ENCODE results near the gene RC3H1. TPM values are rescaled to one million over a fixed set of nuclear protein-coding genes. Genes with fewer than 3 reads are reported as not detected.

The RC3H1 gene
- total and polyA plus RNA-seq, 2 of the 8 experiments (the other 6 are each of a cell fraction or from before 2014, with no cell fraction given): 7.4 to 32.2 TPM

GRCh38 chr1:174052621-174053020, 30.5 kb upstream of the RC3H1 start (continued):
- TF ChIP-seq CHD7 (IDR thresholded peaks at IDR 0.05; ENCODE audit: insufficient replicate concordance, low read length): no peak
- TF ChIP-seq PHF8 (conservative IDR thresholded peaks at IDR 0.05; ENCODE audit: low read depth, low read length): no peak
- TF ChIP-seq GTF2F1 (IDR thresholded peaks at IDR 0.05; ENCODE audit: borderline replicate concordance, low read depth, low read length): no peak
- TF ChIP-seq HDAC2 (IDR thresholded peaks at IDR 0.05; ENCODE audit: borderline replicate concordance in 1 of 2, low read depth in 2 of 2, low read length in 2 of 2): no peak
- no peak for TF ChIP-seq CBX5 (IDR thresholded peaks at IDR 0.05; ENCODE audit: low read depth, low read length)
- TF ChIP-seq RNF2 (IDR thresholded peaks at IDR 0.05; ENCODE audit: borderline replicate concordance, low read depth, low read length, missing control alignments, poor library complexity, severe bottlenecking): no peak
- TF ChIP-seq, protein P1, sequence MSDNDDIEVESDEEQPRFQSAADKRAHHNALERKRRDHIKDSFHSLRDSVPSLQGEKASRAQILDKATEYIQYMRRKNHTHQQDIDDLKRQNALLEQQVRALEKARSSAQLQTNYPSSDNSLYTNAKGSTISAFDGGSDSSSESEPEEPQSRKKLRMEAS (IDR thresholded peaks at IDR 0.05): no peak
- no peak for TF ChIP-seq CHD2 (IDR thresholded peaks at IDR 0.05; ENCODE audit: low read length)
- TF ChIP-seq, protein P2, sequence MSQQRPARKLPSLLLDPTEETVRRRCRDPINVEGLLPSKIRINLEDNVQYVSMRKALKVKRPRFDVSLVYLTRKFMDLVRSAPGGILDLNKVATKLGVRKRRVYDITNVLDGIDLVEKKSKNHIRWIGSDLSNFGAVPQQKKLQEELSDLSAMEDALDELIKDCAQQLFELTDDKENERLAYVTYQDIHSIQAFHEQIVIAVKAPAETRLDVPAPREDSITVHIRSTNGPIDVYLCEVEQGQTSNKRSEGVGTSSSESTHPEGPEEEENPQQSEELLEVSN (IDR thresholded peaks at IDR 0.05): no peak
- no peak for TF ChIP-seq BRCA1 (IDR thresholded peaks at IDR 0.05; ENCODE audit: low read depth, low read length)

All from H1 (cell line).